Pancreas (tissue), 10 donors: Measurements from ENCODE around the gene RNF212B. TPM values are rescaled to one million over a fixed set of nuclear protein-coding genes. Genes with fewer than 3 reads are reported as not detected.
A peak's percentile ranks its signal among the peaks of the same experiment; 100 is the strongest.
"Not testable (repeated sequence)": the region's sequence is repeated elsewhere in the genome, so short reads cannot be mapped to it uniquely, and the experiment has no call there.

ENCODE experiments used
- ATAC-seq, 4 donors: fragments of 200-7000 bp; cut with Tn5 transposase; one replicate each; pipeline versions ENCODE4 v1.8.0 to v1.9.1; 2020; ENCODE audit warnings: mild to moderate bottlenecking in 4 of 4, moderate library complexity in 4 of 4
- DNase-seq, 6 donors: peaks; one replicate each; pipeline ENCODE4 v3.0.0-alpha.2; 2020
- FAIRE-seq: peaks from 2 replicates; lab custom pipeline; 2012; peaks lifted over from hg19 to GRCh38; lab: Jason Lieb, UNC
- H3K27ac ChIP-seq, 4 donors: fragments of 200-600 bp; sonication (generic); 1 replicate in 3 of 4; 2 replicates in 1 of 4; pipeline versions ENCODE4 v1.5.0 to v1.8.0; 2020
- H3K27me3 ChIP-seq, 4 donors: fragments of 200-600 bp; one replicate each; pipeline ENCODE4 v1.8.0; 2021
- H3K36me3 ChIP-seq, 3 donors: fragments of 200-600 bp; sonication (generic) in 1 of 3; one replicate each; pipeline versions ENCODE4 v1.5.0 to v1.8.0; 2020 to 2021
- H3K4me1 ChIP-seq, 3 donors: fragments of 200-600 bp; one replicate each; pipeline ENCODE4 v1.8.0; 2021
- H3K4me3 ChIP-seq, 4 donors: fragments of 200-600 bp; sonication (generic) in 2 of 4; one replicate each; pipeline versions ENCODE4 v1.5.0 to v1.8.0; 2020 to 2021
- H3K9me3 ChIP-seq, 4 donors: fragments of 200-600 bp; one replicate each; pipeline ENCODE4 v1.8.0; 2021
- WGBS, 2 donors: extraction: QIAGEN DNeasy Blood & Tissue Kit; methylation state at CpG; one replicate each; pipeline ENCODE4 v1.1.7; 2013; 5-methylcytosine and 5-hydroxymethylcytosine counted together
- intact Hi-C, 3 donors: fragments of 100-400 bp; cut with DNase I; formaldehyde crosslinking; loops; one replicate each; pipeline versions ENCODE4 v1.11.1 to v1.14.2; 2022
- polyA plus RNA-seq, 2 donors: library from polyadenylated mRNA; stranded (reverse); fragments of 200-250 nt; gene quantifications; one replicate each; pipeline ENCODE4 v1.2.3, GENCODE V29; 2013
- total RNA-seq, 6 donors: library from RNA; stranded (reverse); fragmentation: NEBNext Ultra II Directional in 4 of 6; extraction: Animal tissue kit (Norgen Biotek cat#: 25700) in 4 of 6; gene quantifications; one replicate each; pipeline versions ENCODE4 v1.2.1 to v1.2.4, GENCODE V29; 2021 to 2023
- TF ChIP-seq, protein P1 (sequence below), 4 donors: fragments of 200-600 bp; sonication (generic) in 3 of 4; IDR thresholded peaks; one replicate each; pipeline versions ENCODE4 v1.5.0 to v1.8.0; 2021; ENCODE audit warnings: antibody characterized with exemption in 4 of 4
- donor health status: healthy with polysubstance abuse.
- donor health status: DM: no; HTN: no; CAD: no; lungs with moderate emphysema.
- donor health status: DM: no; HTN: no; CAD: no.
- donor health status: control.
- donor health status: control.
- donor health status: Bipolar disorder and iron deficiency.
- donor health status: DM: yes; HTN: yes; CAD: no.
- donor health status: DM: no; HTN: no; CAD: no.
- donor health status: DM: no; HTN: no; CAD: no.
- donor health status: DM: yes; HTN: yes; CAD: no.

Gene RNF212B
- total and polyA plus RNA-seq, 8 donors, result 0.12 to 0.29 TPM; not detected in 6

DNA sequence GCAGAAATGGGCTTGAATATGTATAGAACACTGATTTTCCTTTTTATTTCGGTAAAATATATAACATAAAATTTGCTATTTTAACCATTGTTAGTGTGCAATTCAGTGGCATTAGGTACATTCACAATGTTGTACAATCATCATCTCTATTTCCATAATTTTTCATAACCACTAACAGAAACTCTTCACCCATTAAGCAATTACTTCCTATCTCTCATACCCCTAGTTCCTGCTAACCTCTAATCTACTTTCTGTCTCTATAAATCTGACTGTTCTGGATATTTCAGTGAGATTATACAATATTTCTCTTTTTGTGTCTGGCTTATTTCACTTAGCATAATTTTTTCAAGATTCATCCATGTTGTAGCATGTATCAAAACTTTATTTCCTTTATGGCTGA lies 8.9 kb upstream of the RNF212B start:
- 60 to 84% methylated on average over 1 of the region's 1 CpG for WGBS, 2 donors
- H3K36me3 ChIP-seq, result no peaks in the 10 kb centered on the region
- TF ChIP-seq, protein P1, sequence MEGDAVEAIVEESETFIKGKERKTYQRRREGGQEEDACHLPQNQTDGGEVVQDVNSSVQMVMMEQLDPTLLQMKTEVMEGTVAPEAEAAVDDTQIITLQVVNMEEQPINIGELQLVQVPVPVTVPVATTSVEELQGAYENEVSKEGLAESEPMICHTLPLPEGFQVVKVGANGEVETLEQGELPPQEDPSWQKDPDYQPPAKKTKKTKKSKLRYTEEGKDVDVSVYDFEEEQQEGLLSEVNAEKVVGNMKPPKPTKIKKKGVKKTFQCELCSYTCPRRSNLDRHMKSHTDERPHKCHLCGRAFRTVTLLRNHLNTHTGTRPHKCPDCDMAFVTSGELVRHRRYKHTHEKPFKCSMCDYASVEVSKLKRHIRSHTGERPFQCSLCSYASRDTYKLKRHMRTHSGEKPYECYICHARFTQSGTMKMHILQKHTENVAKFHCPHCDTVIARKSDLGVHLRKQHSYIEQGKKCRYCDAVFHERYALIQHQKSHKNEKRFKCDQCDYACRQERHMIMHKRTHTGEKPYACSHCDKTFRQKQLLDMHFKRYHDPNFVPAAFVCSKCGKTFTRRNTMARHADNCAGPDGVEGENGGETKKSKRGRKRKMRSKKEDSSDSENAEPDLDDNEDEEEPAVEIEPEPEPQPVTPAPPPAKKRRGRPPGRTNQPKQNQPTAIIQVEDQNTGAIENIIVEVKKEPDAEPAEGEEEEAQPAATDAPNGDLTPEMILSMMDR (IDR thresholded peaks at IDR 0.05), result no peak
- DNase-seq (no peak), FAIRE-seq (no peak), ATAC-seq (no peak)
- H3K9me3 ChIP-seq, result no peaks in the 10 kb centered on the region
- no peaks in the 10 kb centered on the region for H3K4me1 ChIP-seq
- intact Hi-C loops, result no loop called here
- no peaks in the 10 kb centered on the region for H3K27me3 ChIP-seq
- H3K4me3 ChIP-seq, result no peak overlapping the region
- H3K27ac ChIP-seq, result no peak overlapping the region

DNA sequence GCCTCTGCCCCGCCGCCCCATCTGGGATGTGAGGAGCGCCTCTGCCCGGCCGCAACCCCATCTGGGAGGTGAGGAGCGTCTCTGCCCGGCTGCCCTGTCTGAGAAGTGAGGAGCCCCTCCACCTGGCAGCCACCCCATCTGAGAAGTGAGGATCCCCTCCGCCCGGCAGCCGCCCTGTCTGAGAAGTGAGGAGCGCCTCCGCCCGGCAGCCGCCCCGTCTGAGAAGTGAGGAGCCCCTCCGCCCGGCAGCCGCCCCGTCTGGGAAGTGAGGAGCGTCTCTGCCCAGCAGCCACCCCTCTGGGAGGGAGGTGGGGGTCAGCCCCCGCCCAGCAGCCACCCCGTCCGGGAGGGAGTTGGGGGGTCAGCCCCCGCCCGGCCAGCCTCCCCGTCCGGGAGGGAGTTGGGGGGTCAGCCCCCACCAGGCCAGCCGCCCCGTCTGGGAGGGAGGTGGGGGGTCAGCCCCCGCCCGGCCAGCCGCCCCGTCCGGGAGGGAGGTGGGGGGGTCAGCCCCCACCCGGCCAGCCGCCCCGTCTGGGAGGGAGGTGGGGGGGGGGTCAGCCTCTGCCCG lies 5.4 kb upstream of the RNF212B start:
- H3K4me1 ChIP-seq, intact Hi-C loops, FAIRE-seq, H3K27me3 ChIP-seq, H3K36me3 ChIP-seq, H3K9me3 ChIP-seq, H3K4me3 ChIP-seq, H3K27ac ChIP-seq, ATAC-seq: not testable (repeated sequence)
- DNase-seq, result peak in 2 of 6 donors; percentile 17 to 56
- WGBS, 2 donors, result 87 to 89% methylated on average over 16 to 37 of the region's 38 CpGs

DNA sequence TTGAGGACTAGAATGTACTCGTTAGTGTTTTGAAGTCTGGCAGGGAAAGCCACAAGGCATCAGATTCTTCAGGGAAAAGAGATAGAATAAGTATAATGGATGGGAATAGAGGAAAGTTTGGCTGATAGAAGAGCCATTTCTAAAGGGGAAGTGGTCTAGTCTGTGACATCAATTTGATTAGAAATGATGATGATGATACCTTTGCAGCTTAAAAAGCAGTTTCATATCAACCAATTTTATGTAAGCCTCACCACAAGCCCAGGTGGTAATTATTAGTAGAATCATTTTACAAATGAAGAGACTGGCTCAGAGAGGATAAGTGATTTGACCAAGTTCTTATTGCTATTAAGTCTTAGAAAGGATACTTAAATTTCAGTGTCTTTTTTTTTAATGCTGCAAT lies 2.9 kb downstream of the RNF212B start:
- FAIRE-seq, result no peak
- intact Hi-C loops, result no loop called here
- Histone ChIP-seq H3K27ac (no peak overlapping the region), H3K9me3 (no peaks in the 10 kb centered on the region), H3K27me3 (no peaks in the 10 kb centered on the region), H3K4me3 (no peak overlapping the region), H3K36me3 (no peaks in the 10 kb centered on the region), H3K4me1 (peaks cover 10 to 22% (median 13%) of the 10 kb centered on the region in 3 donors)
- no peak for ATAC-seq
- WGBS, 2 donors, result 76 to 83% methylated on average over 1 of the region's 1 CpG
- TF ChIP-seq, protein P1 (IDR thresholded peaks at IDR 0.05), result no peak
- no peak for DNase-seq

DNA sequence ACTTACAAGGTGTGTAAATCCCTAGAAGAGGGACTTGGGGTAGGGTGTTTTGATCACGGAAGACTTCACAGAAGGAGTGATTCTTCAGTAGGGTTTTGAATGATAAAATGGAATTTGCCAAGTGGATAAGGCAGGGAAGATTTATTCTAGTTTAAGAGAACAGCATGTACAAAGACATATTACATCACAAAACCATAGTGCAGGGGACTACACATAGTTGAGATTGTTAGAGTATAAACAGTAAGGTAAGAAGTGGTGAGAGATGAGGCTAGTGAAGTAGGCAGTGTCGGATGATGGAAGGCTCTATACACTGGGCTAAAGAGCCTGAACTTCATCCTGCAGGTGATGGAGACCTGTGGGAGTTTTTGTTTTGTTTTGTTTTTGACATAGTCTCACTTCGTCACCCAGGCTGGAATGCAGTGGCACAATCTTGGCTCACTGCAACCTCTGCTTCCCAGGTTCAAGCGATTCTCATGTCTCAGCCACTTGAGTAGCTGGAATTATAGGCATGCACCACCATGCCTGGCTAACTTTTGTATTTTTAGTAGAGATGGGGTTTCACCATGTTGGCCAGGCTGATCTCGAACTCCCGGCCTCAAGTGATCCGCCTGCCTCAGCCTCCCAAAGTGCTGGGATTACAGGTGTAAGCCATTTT lies 3.5 kb downstream of the RNF212B start:
- WGBS, 2 donors, result 88 to 94% methylated on average over 7 of the region's 7 CpGs
- H3K27ac ChIP-seq, intact Hi-C loops, H3K9me3 ChIP-seq, FAIRE-seq, ATAC-seq, H3K27me3 ChIP-seq, DNase-seq, H3K4me3 ChIP-seq, H3K36me3 ChIP-seq: not testable (repeated sequence)
- H3K4me1 ChIP-seq, result peaks cover 15 to 26% (median 17%) of the 10 kb centered on the region in 3 donors

DNA sequence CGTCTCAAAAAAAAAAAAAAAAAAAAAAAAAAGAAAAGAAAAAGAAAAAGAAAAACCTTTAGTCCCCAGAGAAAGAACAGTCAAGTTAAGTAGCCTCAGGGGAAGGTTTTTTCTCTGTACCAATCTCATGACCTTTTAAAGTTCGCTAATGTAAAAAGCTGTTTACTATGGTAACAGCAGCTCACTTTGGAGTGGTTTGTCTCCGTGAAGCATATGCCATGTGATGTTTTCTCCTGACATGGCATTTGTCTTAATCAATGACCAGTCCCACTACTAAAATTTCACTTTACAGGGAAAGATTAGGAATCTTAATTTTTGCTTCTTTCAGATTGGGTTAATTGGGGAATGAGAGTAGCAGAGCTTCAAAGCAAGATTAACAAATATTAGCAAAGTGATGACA lies 4.3 kb downstream of the RNF212B start:
- H3K4me3 ChIP-seq, result no peak overlapping the region
- WGBS, 2 donors, result 70 to 71% methylated on average over 2 of the region's 3 CpGs
- no peak for ATAC-seq
- H3K27ac ChIP-seq, result no peak overlapping the region
- intact Hi-C loops, result no loop called here
- TF ChIP-seq, protein P1 (IDR thresholded peaks at IDR 0.05), result no peak
- peaks cover 15 to 26% (median 17%) of the 10 kb centered on the region in 3 donors for H3K4me1 ChIP-seq
- FAIRE-seq, result no peak
- H3K27me3 ChIP-seq, result no peaks in the 10 kb centered on the region
- no peaks in the 10 kb centered on the region for H3K9me3 ChIP-seq
- no peak for DNase-seq
- H3K36me3 ChIP-seq, result no peaks in the 10 kb centered on the region

DNA sequence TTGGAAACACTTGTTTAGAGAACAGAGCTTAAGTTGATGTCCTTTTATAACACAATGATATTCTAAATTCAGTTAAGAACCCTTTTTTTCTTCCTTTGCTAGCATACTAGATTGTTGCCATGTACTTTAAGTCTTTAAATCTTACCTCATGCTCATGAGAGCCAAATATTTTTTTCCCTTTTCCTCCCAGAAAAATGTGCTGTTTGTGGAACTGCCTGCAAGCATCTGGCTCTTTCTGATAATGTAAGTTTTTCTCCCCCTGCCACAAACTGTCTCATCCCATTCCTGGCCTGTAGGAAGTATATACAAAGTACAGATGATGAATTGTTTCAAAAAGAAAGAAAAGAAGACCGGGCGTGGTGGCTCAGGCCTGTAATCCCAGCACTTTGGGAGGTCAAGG lies 5.3 kb downstream of the RNF212B start:
- TF ChIP-seq, protein P1 (IDR thresholded peaks at IDR 0.05), result no peak
- Histone ChIP-seq H3K9me3 (no peaks in the 10 kb centered on the region), H3K27ac (no peak overlapping the region), H3K4me3 (no peak overlapping the region), H3K4me1 (peaks cover 15 to 26% (median 17%) of the 10 kb centered on the region in 3 donors), H3K27me3 (no peaks in the 10 kb centered on the region), H3K36me3 (no peaks in the 10 kb centered on the region)
- no peak for FAIRE-seq
- intact Hi-C loops, result no loop called here
- no peak for ATAC-seq
- 96 to 97% methylated on average over 2 of the region's 2 CpGs for WGBS, 2 donors
- DNase-seq, result no peak
